ENCODE data around the gene IMMP1L. TPM values are rescaled to one million over a fixed set of nuclear protein-coding genes. Genes with fewer than 3 reads are reported as not detected.
A peak's percentile ranks its signal among the peaks of the same experiment; 100 is the strongest.

IMMP1L gene
- total and polyA plus RNA-seq, 2 of the 8 experiments (the other 6 are each of a cell fraction or from before 2014, with no cell fraction given): 27.4 to 47.7 TPM

GRCh38 chr11:31509429-31510345 lies at the start of gene IMMP1L, which contains the start of gene ELP4 (continued):
- no peak for TF ChIP-seq CBX8 (IDR thresholded peaks at IDR 0.05; ENCODE audit: borderline replicate concordance, low read depth, low read length)
- TF ChIP-seq CEBPB (IDR thresholded peaks at IDR 0.05; ENCODE audit: low read depth, low read length): no peak
- no peak for TF ChIP-seq SP4 (IDR thresholded peaks at IDR 0.05; ENCODE audit: low read length)
- TF ChIP-seq ATF3 (IDR thresholded peaks at IDR 0.05; ENCODE audit: insufficient read depth, low read depth, low read length): no peak
- peak; percentile 78 for TF ChIP-seq PHF8 (conservative IDR thresholded peaks at IDR 0.05; ENCODE audit: low read depth, low read length)
- TF ChIP-seq SIRT6 (IDR thresholded peaks at IDR 0.05; ENCODE audit: low read length): no peak
- TF ChIP-seq, protein P1, sequence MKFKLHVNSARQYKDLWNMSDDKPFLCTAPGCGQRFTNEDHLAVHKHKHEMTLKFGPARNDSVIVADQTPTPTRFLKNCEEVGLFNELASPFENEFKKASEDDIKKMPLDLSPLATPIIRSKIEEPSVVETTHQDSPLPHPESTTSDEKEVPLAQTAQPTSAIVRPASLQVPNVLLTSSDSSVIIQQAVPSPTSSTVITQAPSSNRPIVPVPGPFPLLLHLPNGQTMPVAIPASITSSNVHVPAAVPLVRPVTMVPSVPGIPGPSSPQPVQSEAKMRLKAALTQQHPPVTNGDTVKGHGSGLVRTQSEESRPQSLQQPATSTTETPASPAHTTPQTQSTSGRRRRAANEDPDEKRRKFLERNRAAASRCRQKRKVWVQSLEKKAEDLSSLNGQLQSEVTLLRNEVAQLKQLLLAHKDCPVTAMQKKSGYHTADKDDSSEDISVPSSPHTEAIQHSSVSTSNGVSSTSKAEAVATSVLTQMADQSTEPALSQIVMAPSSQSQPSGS (IDR thresholded peaks at IDR 0.05; ENCODE audit: low read length): peak; percentile 49; the same call in 1 of the 2 replicates
- peak; percentile 86 for TF ChIP-seq TBP (IDR thresholded peaks at IDR 0.05; ENCODE audit: low read depth, low read length)
- peak; percentile 77 for TF ChIP-seq TAF7 (optimal IDR thresholded peaks at IDR 0.05; ENCODE audit: borderline replicate concordance, low read depth, low read length)
- TF ChIP-seq SRF (IDR thresholded peaks at IDR 0.05; ENCODE audit: low read depth, low read length): no peak
- TF ChIP-seq JUND (IDR thresholded peaks at IDR 0.05; ENCODE audit: low read length): 0 out of 2 replicates have a peak, but pooled peaks have one; percentile 3
- no peak for TF ChIP-seq FOSL1 (IDR thresholded peaks at IDR 0.05; ENCODE audit: insufficient read depth, low read depth, low read length)
- TF ChIP-seq RXRA (IDR thresholded peaks at IDR 0.05; ENCODE audit: insufficient read depth, low read depth, low read length): no peak
- TF ChIP-seq RBBP5 (IDR thresholded peaks at IDR 0.05; ENCODE audit: borderline replicate concordance, low read depth, low read length): peak; percentile 93
- TF ChIP-seq POLR2AphosphoS5 (IDR thresholded peaks at IDR 0.05; ENCODE audit: low read depth, low read length): peak; percentile 90
- TF ChIP-seq SP1 (IDR thresholded peaks at IDR 0.05; ENCODE audit: low read depth, low read length): peak; percentile 97
- no peak for TF ChIP-seq EZH2 (IDR thresholded peaks at IDR 0.05; ENCODE audit: low read depth, low read length, severe bottlenecking)
- peak; percentile 81 for TF ChIP-seq KDM4A (IDR thresholded peaks at IDR 0.05; ENCODE audit: low read depth, low read length, severe bottlenecking)
- peak in 1 of 2 experiments; percentile 88; a peak in 2 of 4 replicates for TF ChIP-seq SIN3A (conservative IDR thresholded peaks at IDR 0.05 in 1 of 2, IDR thresholded peaks at IDR 0.05 in 1 of 2; ENCODE audit: low read depth in 1 of 2, low read length in 2 of 2)
- TF ChIP-seq ZNF274 (IDR thresholded peaks at IDR 0.05; ENCODE audit: borderline replicate concordance, extremely low read depth, low read length): no peak

Data from H1 (cell line).